ENCODE data around the gene SLC41A3. TPM values are rescaled to one million over a fixed set of nuclear protein-coding genes. Genes with fewer than 3 reads are reported as not detected.

SLC41A3 gene
- total and polyA plus RNA-seq, 2 of the 4 experiments (the other 2 are of a cell fraction) = 30.5 to 43.5 TPM

DNA sequence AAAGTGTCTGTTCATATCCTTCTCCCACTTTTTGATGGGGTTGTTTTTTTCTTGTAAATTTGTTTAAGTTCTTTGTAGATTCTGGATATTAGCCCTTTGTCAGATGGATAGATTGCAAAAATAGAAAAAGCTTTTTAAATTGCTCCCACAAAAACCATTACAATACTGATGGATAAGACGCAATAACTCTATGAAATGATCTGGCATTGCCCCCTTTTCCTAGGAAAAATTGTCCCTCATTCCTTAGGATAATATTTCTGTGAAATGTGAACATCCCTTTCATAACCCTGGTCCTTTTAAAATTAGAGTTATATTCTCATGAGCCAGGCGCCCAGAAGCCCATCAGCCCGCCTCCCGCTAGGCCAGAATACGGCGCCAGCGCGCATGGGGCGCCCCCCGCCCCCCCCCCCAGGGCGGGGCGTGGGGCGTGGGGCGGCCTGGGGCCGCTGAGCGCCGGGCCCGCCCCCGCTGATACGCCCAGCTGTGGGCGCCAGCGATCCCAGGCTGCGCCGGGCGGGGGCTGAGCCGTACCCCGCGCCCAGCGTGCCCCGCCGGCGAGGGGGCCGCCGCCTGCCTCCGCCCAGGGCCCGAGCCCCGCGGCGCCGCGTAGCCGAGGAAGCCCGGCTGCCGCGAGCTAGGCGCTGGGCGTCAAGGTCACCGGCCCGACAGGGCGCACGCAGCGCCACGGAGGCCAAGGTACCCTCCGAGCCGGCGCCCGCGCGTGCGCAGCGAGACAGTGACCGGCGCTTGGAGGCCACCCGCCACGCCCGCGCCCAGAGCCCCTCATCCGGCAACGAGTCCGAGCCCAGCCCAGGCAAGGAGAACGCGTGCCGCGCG, 126.0 kb downstream of the SLC41A3 start:
- H3K79me1 ChIP-seq (ENCODE audit: low read depth in 1 of 2, low read length in 2 of 2) = no peaks in the 10 kb centered on the region
- H3K27me3 ChIP-seq (ENCODE audit: control insufficient read depth, insufficient read depth, low read length) = peaks cover 6% of the 10 kb centered on the region
- H4K8ac ChIP-seq (ENCODE audit: low read depth in 2 of 2, low read length in 2 of 2) = no peak overlapping the region
- no peak overlapping the region for H3K14ac ChIP-seq (replicated peaks; ENCODE audit: low read depth, low read length)
- 23% methylated on average over 8 of the region's 75 CpGs; no CpG with 5 or more reads in 1 of the 2 experiments for WGBS, 2 experiments (ENCODE audit: extremely low coverage in 2 of 2, insufficient read length in 1 of 2)
- H4K20me1 ChIP-seq (ENCODE audit: insufficient read depth, low read length) = no peaks in the 10 kb centered on the region
- no peak overlapping the region for H2BK15ac ChIP-seq (ENCODE audit: low read depth, low read length)
- no peak overlapping the region for H2BK20ac ChIP-seq (ENCODE audit: low read depth, low read length)
- no peak overlapping the region for H3K27ac ChIP-seq (ENCODE audit: insufficient read depth, low read length)
- H3K18ac ChIP-seq (ENCODE audit: low read depth, low read length) = no peak overlapping the region
- no peak overlapping the region for H3K56ac ChIP-seq (ENCODE audit: extremely low read depth, insufficient read depth, low read length)
- no peak overlapping the region for H2AK9ac ChIP-seq (replicated peaks; ENCODE audit: low read depth, low read length, poor library complexity)
- H3K23ac ChIP-seq (ENCODE audit: low read depth, low read length) = no peak overlapping the region
- H2BK5ac ChIP-seq (ENCODE audit: low read depth, low read length, poor library complexity, severe bottlenecking) = no peak overlapping the region
- in situ Hi-C loops (cut with MboI; ENCODE audit: low sequenced_read_pairs) (loop anchor here (25.0 kb wide), 1 partner anchor 429 kb away; the partner anchor contains the start of gene CFAP100), dilution Hi-C loops (cut with HindIII; ENCODE audit: low sequenced_read_pairs, unreplicated experiment) (no loop called here), intact Hi-C loops (cut with micrococcal nuclease) (no loop called here)
- H4K91ac ChIP-seq (ENCODE audit: insufficient read depth, low read depth, low read length) = no peak overlapping the region
- H3K9me1 ChIP-seq (ENCODE audit: insufficient read depth, low read length) = no peaks in the 10 kb centered on the region
- ATAC-seq (ENCODE audit: low read depth) = no peak; the same call in 1 of the 2 replicates
- ChIA-PET CTCF (no interaction called here), POLR2A (ENCODE audit: unreplicated experiment) (no interaction called here)
- no peak overlapping the region for H2AK5ac ChIP-seq (ENCODE audit: low read depth, low read length)
- no peak overlapping the region for H3K9ac ChIP-seq (ENCODE audit: low read depth, low read length)
- H3K4me3 ChIP-seq (ENCODE audit: insufficient read depth, low read depth, low read length) = no peak overlapping the region
- no TSS peak for BruUV-seq (replicated peaks)
- no peaks in the 10 kb centered on the region for H3K36me3 ChIP-seq (ENCODE audit: control insufficient read depth, insufficient read depth, low read length)
- H3K4me2 ChIP-seq (ENCODE audit: low read depth, low read length) = no peak overlapping the region
- H3K9me3 ChIP-seq (ENCODE audit: control insufficient read depth, insufficient read depth, low read length) = no peaks in the 10 kb centered on the region
- H2BK120ac ChIP-seq (ENCODE audit: low read depth, low read length) = no peak overlapping the region
- no peak overlapping the region for H3K4ac ChIP-seq (ENCODE audit: low read depth, low read length)
- H2AFZ ChIP-seq (replicated peaks; ENCODE audit: low read length, poor library complexity) = no peak overlapping the region
- H3K4me1 ChIP-seq (ENCODE audit: control insufficient read depth, insufficient read depth, low read length) = no peaks in the 10 kb centered on the region
- no peak for DNase-seq
- H4K5ac ChIP-seq (ENCODE audit: low read depth, low read length) = no peak overlapping the region
- TF ChIP-seq, protein P1, sequence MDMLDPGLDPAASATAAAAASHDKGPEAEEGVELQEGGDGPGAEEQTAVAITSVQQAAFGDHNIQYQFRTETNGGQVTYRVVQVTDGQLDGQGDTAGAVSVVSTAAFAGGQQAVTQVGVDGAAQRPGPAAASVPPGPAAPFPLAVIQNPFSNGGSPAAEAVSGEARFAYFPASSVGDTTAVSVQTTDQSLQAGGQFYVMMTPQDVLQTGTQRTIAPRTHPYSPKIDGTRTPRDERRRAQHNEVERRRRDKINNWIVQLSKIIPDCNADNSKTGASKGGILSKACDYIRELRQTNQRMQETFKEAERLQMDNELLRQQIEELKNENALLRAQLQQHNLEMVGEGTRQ (IDR thresholded peaks at IDR 0.05; ENCODE audit: low read depth, low read length) = no peak
- no peak for TF ChIP-seq RAD21 (IDR thresholded peaks at IDR 0.05; ENCODE audit: low read length)
- TF ChIP-seq, protein P2, sequence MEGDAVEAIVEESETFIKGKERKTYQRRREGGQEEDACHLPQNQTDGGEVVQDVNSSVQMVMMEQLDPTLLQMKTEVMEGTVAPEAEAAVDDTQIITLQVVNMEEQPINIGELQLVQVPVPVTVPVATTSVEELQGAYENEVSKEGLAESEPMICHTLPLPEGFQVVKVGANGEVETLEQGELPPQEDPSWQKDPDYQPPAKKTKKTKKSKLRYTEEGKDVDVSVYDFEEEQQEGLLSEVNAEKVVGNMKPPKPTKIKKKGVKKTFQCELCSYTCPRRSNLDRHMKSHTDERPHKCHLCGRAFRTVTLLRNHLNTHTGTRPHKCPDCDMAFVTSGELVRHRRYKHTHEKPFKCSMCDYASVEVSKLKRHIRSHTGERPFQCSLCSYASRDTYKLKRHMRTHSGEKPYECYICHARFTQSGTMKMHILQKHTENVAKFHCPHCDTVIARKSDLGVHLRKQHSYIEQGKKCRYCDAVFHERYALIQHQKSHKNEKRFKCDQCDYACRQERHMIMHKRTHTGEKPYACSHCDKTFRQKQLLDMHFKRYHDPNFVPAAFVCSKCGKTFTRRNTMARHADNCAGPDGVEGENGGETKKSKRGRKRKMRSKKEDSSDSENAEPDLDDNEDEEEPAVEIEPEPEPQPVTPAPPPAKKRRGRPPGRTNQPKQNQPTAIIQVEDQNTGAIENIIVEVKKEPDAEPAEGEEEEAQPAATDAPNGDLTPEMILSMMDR (conservative IDR thresholded peaks at IDR 0.05; ENCODE audit: low read depth, low read length) = no peak
- TF ChIP-seq SMC3 (IDR thresholded peaks at IDR 0.05; ENCODE audit: low read depth, low read length) = no peak
- TF ChIP-seq POLR2A (IDR thresholded peaks at IDR 0.05; ENCODE audit: low read depth, low read length) = no peak
- TF ChIP-seq RCOR1 (IDR thresholded peaks at IDR 0.05; ENCODE audit: insufficient replicate concordance, low read length) = no peak
- no peak for TF ChIP-seq RFX5 (IDR thresholded peaks at IDR 0.05; ENCODE audit: low read depth, low read length)
- TF ChIP-seq CEBPB (IDR thresholded peaks at IDR 0.05; ENCODE audit: low read depth, low read length) = no peak
- no peak for TF ChIP-seq ELK1 (IDR thresholded peaks at IDR 0.05; ENCODE audit: borderline replicate concordance, low read depth, low read length)
- no peak for TF ChIP-seq NFE2L2 (IDR thresholded peaks at IDR 0.05; ENCODE audit: low read depth, low read length)
- TF ChIP-seq CHD1 (IDR thresholded peaks at IDR 0.05; ENCODE audit: low read depth, low read length) = no peak
- TF ChIP-seq MAZ (IDR thresholded peaks at IDR 0.05; ENCODE audit: borderline replicate concordance, low read depth, low read length) = no peak
- TF ChIP-seq MAFK (IDR thresholded peaks at IDR 0.05; ENCODE audit: low read depth, low read length) = no peak
- no peak for TF ChIP-seq FOS (IDR thresholded peaks at IDR 0.05; ENCODE audit: low read depth, low read length)
- TF ChIP-seq MXI1 (IDR thresholded peaks at IDR 0.05; ENCODE audit: borderline replicate concordance, low read depth, low read length) = no peak

All from IMR-90 (cell line).